Esophagus muscularis mucosa (tissue), 4 donors: ENCODE data around the gene CDC5L. TPM values are rescaled to one million over a fixed set of nuclear protein-coding genes. Genes with fewer than 3 reads are reported as not detected.

Experiments
- DNase-seq: peaks from one replicate; pipeline ENCODE4 v3.0.0-alpha.2; 2017; ENCODE audit errors: extremely low spot score
- H3K27ac ChIP-seq, 4 donors: fragments of 200-600 bp; sonication (generic); replicated peaks in 1 of 4; 1 replicate in 3 of 4; 2 replicates in 1 of 4; pipeline ENCODE4 v1.5.1; 2016 to 2019; ENCODE audit warnings: mild to moderate bottlenecking in 1 of 4
- H3K27me3 ChIP-seq, 4 donors: fragments of 200-600 bp; sonication (generic); one replicate each; pipeline versions ENCODE4 v1.5.1 to v1.6.0; 2016 to 2019
- H3K36me3 ChIP-seq, 4 donors: fragments of 200-600 bp; sonication (generic); one replicate each; pipeline ENCODE4 v1.5.1; 2016 to 2019
- H3K4me1 ChIP-seq, 4 donors: fragments of 200-600 bp; sonication (generic); one replicate each; pipeline ENCODE4 v1.5.1; 2016 to 2019
- H3K4me3 ChIP-seq, 4 donors: fragments of 200-600 bp; sonication (generic); 1 replicate in 2 of 4; 2 replicates in 2 of 4; pipeline ENCODE4 v1.5.1; 2016 to 2019; ENCODE audit warnings: mild to moderate bottlenecking in 4 of 4, moderate library complexity in 1 of 4
- H3K9me3 ChIP-seq, 4 donors: fragments of 200-600 bp; sonication (generic); 1 replicate in 3 of 4; 2 replicates in 1 of 4; pipeline ENCODE4 v1.5.1; 2016 to 2019
- CTCF ChIP-seq, 3 experiments: fragments of 200-600 bp in 2 of 3; fragments of 450-650 bp in 1 of 3; sonication (generic) in 2 of 3; IDR thresholded peaks; one replicate each; pipeline ENCODE4 v1.5.1; 2017 to 2019; ENCODE audit warnings: antibody characterized with exemption in 3 of 3, mild to moderate bottlenecking in 2 of 3, moderate library complexity in 1 of 3
- EP300 ChIP-seq: sonication (generic); formaldehyde crosslinking; IDR thresholded peaks from one replicate; pipeline ENCODE4 v1.6.1; 2017; ENCODE audit warnings: antibody characterized with exemption
- POLR2A ChIP-seq: fragments of 450-650 bp; IDR thresholded peaks from one replicate; pipeline ENCODE4 v1.6.1; 2017; ENCODE audit warnings: antibody characterized with exemption, moderate library complexity, mild to moderate bottlenecking, low read depth
- POLR2AphosphoS5 ChIP-seq, 2 donors: sonication (generic); formaldehyde crosslinking; IDR thresholded peaks; one replicate each; pipeline ENCODE4 v1.6.1; 2017; ENCODE audit warnings: antibody characterized with exemption in 2 of 2
- WGBS: methylation state at CpG from one replicate; pipeline ENCODE4 v1.1.5; 2018; 5-methylcytosine and 5-hydroxymethylcytosine counted together
- intact Hi-C: fragments of 100-400 bp; cut with DNase I; formaldehyde crosslinking; loops from one replicate; pipeline ENCODE4 v1.15.1; 2023
- total RNA-seq, 4 donors: library from RNA; depleted of rRNA; stranded (reverse); fragments of >200 nt; gene quantifications; one replicate each; pipeline versions ENCODE4 v1.1.0 to v1.2.1, GENCODE V29; 2016

The CDC5L gene
- total RNA-seq, 4 donors from 2014 or later: 18.4 to 25.4 (median 21.9) TPM

GRCh38 chr6:44415449-44415848 is 27.9 kb downstream of the CDC5L start:
- Histone ChIP-seq H3K36me3 (peaks cover 12 to 76% (median 46%) of the 10 kb centered on the region in 4 donors), H3K9me3 (no peaks in the 10 kb centered on the region), H3K4me1 (peaks cover 7 to 19% (median 13%) of the 10 kb centered on the region in 4 donors), H3K27me3 (no peaks in the 10 kb centered on the region), H3K27ac (no peak overlapping the region), H3K4me3 (no peak overlapping the region)
- DNase-seq: no peak
- TF ChIP-seq POLR2AphosphoS5 (IDR thresholded peaks at IDR 0.05) (no peak), CTCF (IDR thresholded peaks at IDR 0.05) (no peak), EP300 (no peak), POLR2A (no peak)
- intact Hi-C loops: no loop called here
- WGBS: 89% methylated on average over 2 of the region's 2 CpGs

- no peak for TF ChIP-seq POLR2AphosphoS5 (IDR thresholded peaks at IDR 0.05)
- TF ChIP-seq POLR2A: no peak
- TF ChIP-seq CTCF (IDR thresholded peaks at IDR 0.05): no peak
- TF ChIP-seq EP300: no peak
- Histone ChIP-seq H3K36me3 (peaks cover 17 to 79% (median 51%) of the 10 kb centered on the region in 4 donors), H3K4me3 (no peak overlapping the region), H3K27ac (no peak overlapping the region), H3K9me3 (no peaks in the 10 kb centered on the region), H3K4me1 (peaks cover 7 to 19% (median 13%) of the 10 kb centered on the region in 4 donors), H3K27me3 (no peaks in the 10 kb centered on the region)
- intact Hi-C loops: no loop called here
- DNase-seq: no peak
- WGBS: 93% methylated on average over 1 of the region's 1 CpG
These were observed 28.5 kb downstream of the CDC5L start for GRCh38 chr6:44415873-44416502.

GRCh38 chr6:44422531-44422930 is 35.0 kb downstream of the CDC5L start:
- WGBS: 96% methylated on average over 5 of the region's 5 CpGs
- TF ChIP-seq POLR2A: no peak
- TF ChIP-seq EP300: no peak
- TF ChIP-seq CTCF (IDR thresholded peaks at IDR 0.05): no peak
- TF ChIP-seq POLR2AphosphoS5 (IDR thresholded peaks at IDR 0.05): no peak
- peaks cover 38 to 90% (median 63%) of the 10 kb centered on the region in 4 donors for H3K36me3 ChIP-seq
- H3K27ac ChIP-seq: no peak overlapping the region
- intact Hi-C loops: no loop called here
- DNase-seq: no peak
- H3K4me3 ChIP-seq: no peak overlapping the region
- H3K9me3 ChIP-seq: no peaks in the 10 kb centered on the region
- no peaks in the 10 kb centered on the region for H3K27me3 ChIP-seq
- H3K4me1 ChIP-seq: no peaks in the 10 kb centered on the region

GRCh38 chr6:44423306-44423705 is 35.8 kb downstream of the CDC5L start:
- Histone ChIP-seq H3K4me3 (no peak overlapping the region), H3K27me3 (no peaks in the 10 kb centered on the region), H3K4me1 (no peaks in the 10 kb centered on the region), H3K36me3 (peaks cover 38 to 93% (median 64%) of the 10 kb centered on the region in 4 donors), H3K9me3 (no peaks in the 10 kb centered on the region), H3K27ac (no peak overlapping the region)
- no peak for TF ChIP-seq POLR2A
- TF ChIP-seq POLR2AphosphoS5 (IDR thresholded peaks at IDR 0.05): no peak
- TF ChIP-seq EP300: no peak
- no peak for TF ChIP-seq CTCF (IDR thresholded peaks at IDR 0.05)
- DNase-seq: no peak
- intact Hi-C loops: no loop called here

- TF ChIP-seq EP300 (no peak), POLR2AphosphoS5 (IDR thresholded peaks at IDR 0.05) (no peak), CTCF (IDR thresholded peaks at IDR 0.05) (no peak)
- peaks cover 33 to 98% (median 63%) of the 10 kb centered on the region in 4 donors for H3K36me3 ChIP-seq
- intact Hi-C loops: no loop called here
- H3K4me3 ChIP-seq: no peak overlapping the region
- H3K27ac ChIP-seq: no peak overlapping the region
- no peaks in the 10 kb centered on the region for H3K27me3 ChIP-seq
- no peaks in the 10 kb centered on the region for H3K9me3 ChIP-seq
- DNase-seq: no peak
- H3K4me1 ChIP-seq: peaks cover 0 to 3% (median 1%) of the 10 kb centered on the region in 4 donors
- WGBS: 95% methylated on average over 6 of the region's 6 CpGs
These were observed 38.4 kb downstream of the CDC5L start for GRCh38 chr6:44425951-44426350.
